Measurements from ENCODE around the gene DHFR. TPM values are rescaled to one million over a fixed set of nuclear protein-coding genes. Genes with fewer than 3 reads are reported as not detected.

Gene DHFR
- polyA plus RNA-seq, 1 of the 3 experiments (the other 2 are of a cell fraction), result 16.6 TPM

GRCh38 chr5:80597500-80597899 is 57.3 kb downstream of the DHFR start:
- Histone ChIP-seq H3K9ac (no peak overlapping the region), H3K4me2 (no peak overlapping the region), H3K9me2 (no peaks in the 10 kb centered on the region), H3K79me2 (ENCODE audit: insufficient read depth) (no peaks in the 10 kb centered on the region), H3K4me1 (ENCODE audit: control insufficient read depth in 1 of 2, insufficient read depth in 2 of 2, low read depth in 1 of 2, low read length in 1 of 2) (no peaks in the 10 kb centered on the region), H3K27me3 (ENCODE audit: insufficient read depth) (no peaks in the 10 kb centered on the region), H3K4me3 (ENCODE audit: low read depth in 2 of 2, low read length in 1 of 2) (no peak overlapping the region), H2AFZ (ENCODE audit: low read depth) (no peak overlapping the region), H3K36me3 (replicated peaks in 1 of 2; ENCODE audit: control insufficient read depth in 1 of 2, insufficient read depth in 2 of 2, low read length in 1 of 2) (no peaks in the 10 kb centered on the region), H4K20me1 (ENCODE audit: insufficient read depth) (no peaks in the 10 kb centered on the region), H3F3A (replicated peaks; ENCODE audit: insufficient read depth) (no peaks in the 10 kb centered on the region), H3K27ac (ENCODE audit: low read depth in 2 of 2, low read length in 1 of 2) (no peak overlapping the region), H3K9me3 (no peaks in the 10 kb centered on the region)
- no peak for DNase-seq
- 76% methylated on average over 7 of the region's 7 CpGs for WGBS (ENCODE audit: low lambda C conversion rate)
- TF ChIP-seq FOXM1 (IDR thresholded peaks at IDR 0.05; ENCODE audit: low read depth), result no peak
- TF ChIP-seq RFX5 (IDR thresholded peaks at IDR 0.05; ENCODE audit: low read length), result no peak
- no peak for TF ChIP-seq USF2 (IDR thresholded peaks at IDR 0.05; ENCODE audit: borderline replicate concordance, low read depth, low read length)
- TF ChIP-seq TEAD4 (IDR thresholded peaks at IDR 0.05; ENCODE audit: borderline replicate concordance, insufficient read depth), result no peak
- no peak for TF ChIP-seq RXRA (IDR thresholded peaks at IDR 0.05; ENCODE audit: borderline replicate concordance, low read depth)
- no peak for TF ChIP-seq IRF3 (IDR thresholded peaks at IDR 0.05; ENCODE audit: low read depth, low read length)
- no peak for TF ChIP-seq USF1 (IDR thresholded peaks at IDR 0.05; ENCODE audit: borderline replicate concordance, low read depth)
- TF ChIP-seq PBX3 (IDR thresholded peaks at IDR 0.05), result no peak
- no peak for TF ChIP-seq ZBTB33 (IDR thresholded peaks at IDR 0.05; ENCODE audit: borderline replicate concordance, low read depth)
- TF ChIP-seq, protein P1, sequence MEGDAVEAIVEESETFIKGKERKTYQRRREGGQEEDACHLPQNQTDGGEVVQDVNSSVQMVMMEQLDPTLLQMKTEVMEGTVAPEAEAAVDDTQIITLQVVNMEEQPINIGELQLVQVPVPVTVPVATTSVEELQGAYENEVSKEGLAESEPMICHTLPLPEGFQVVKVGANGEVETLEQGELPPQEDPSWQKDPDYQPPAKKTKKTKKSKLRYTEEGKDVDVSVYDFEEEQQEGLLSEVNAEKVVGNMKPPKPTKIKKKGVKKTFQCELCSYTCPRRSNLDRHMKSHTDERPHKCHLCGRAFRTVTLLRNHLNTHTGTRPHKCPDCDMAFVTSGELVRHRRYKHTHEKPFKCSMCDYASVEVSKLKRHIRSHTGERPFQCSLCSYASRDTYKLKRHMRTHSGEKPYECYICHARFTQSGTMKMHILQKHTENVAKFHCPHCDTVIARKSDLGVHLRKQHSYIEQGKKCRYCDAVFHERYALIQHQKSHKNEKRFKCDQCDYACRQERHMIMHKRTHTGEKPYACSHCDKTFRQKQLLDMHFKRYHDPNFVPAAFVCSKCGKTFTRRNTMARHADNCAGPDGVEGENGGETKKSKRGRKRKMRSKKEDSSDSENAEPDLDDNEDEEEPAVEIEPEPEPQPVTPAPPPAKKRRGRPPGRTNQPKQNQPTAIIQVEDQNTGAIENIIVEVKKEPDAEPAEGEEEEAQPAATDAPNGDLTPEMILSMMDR (IDR thresholded peaks at IDR 0.05), result no peak
- ChIA-PET CTCF (no interaction called here), POLR2A (no interaction called here)
